A673 (cell line): Measurements from ENCODE around the gene STIL. TPM values are rescaled to one million over a fixed set of nuclear protein-coding genes. Genes with fewer than 3 reads are reported as not detected.

Experiments
- BruUV-seq: library from RNA; stranded (reverse); fragments of 400-500 nt; replicated peaks from 2 replicates; lab custom pipeline; 2021; lab: Mats Ljungman, UMichigan
- CTCF ChIA-PET: fragments of 300-600 bp; sonication (Branson Sonifier 250); formaldehyde crosslinking; loops from one replicate; lab custom pipeline; 2022; ENCODE audit warnings: antibody characterized with exemption; lab: Charles Lee
- POLR2A ChIA-PET: fragments of 300-600 bp; sonication (Branson Sonifier 250); formaldehyde crosslinking; loops from one replicate; lab custom pipeline; 2022; ENCODE audit warnings: antibody characterized with exemption; ENCODE audit not compliant: low non-redundant PET; lab: Charles Lee
- DNase-seq: peaks from one replicate; pipeline ENCODE4 v3.0.0-alpha.2; 2015; ENCODE audit warnings: low spot score
- H3K27ac ChIP-seq: fragments of 200-600 bp; sonication (generic); 2 replicates; pipeline ENCODE4 v1.5.1; 2016; ENCODE audit warnings: mixed run types, low read depth, mild to moderate bottlenecking, mixed read lengths, antibody characterized with exemption, low read length; ENCODE audit not compliant: poor library complexity, severe bottlenecking
- H3K27me3 ChIP-seq: fragments of 200-600 bp; sonication (generic); replicated peaks from 2 replicates; pipeline ENCODE4 v1.6.1; 2017; ENCODE audit warnings: mixed run types, low read depth, mild to moderate bottlenecking, mixed read lengths, antibody characterized with exemption, low read length; ENCODE audit not compliant: insufficient read depth, poor library complexity
- H3K36me3 ChIP-seq: fragments of 200-600 bp; sonication (generic); 2 replicates; pipeline ENCODE4 v1.6.1; 2016; ENCODE audit warnings: mixed run types, mild to moderate bottlenecking, mixed read lengths, antibody characterized with exemption, low read length; ENCODE audit not compliant: insufficient read depth, poor library complexity, severe bottlenecking
- H3K4me1 ChIP-seq: fragments of 200-600 bp; sonication (generic); 2 replicates; pipeline ENCODE4 v1.6.1; 2017; ENCODE audit warnings: mixed run types, mild to moderate bottlenecking, mixed read lengths, antibody characterized with exemption, low read length; ENCODE audit not compliant: insufficient read depth, poor library complexity, severe bottlenecking
- H3K4me3 ChIP-seq: fragments of 200-600 bp; sonication (generic); 2 replicates; pipeline ENCODE4 v1.5.1; 2016; ENCODE audit warnings: low read depth, mixed run types, mild to moderate bottlenecking, mixed read lengths, low read length; ENCODE audit not compliant: poor library complexity, severe bottlenecking
- H3K9me3 ChIP-seq: fragments of 200-600 bp; sonication (generic); 2 replicates; pipeline ENCODE4 v1.6.1; 2016; ENCODE audit warnings: mixed run types, low read depth, mild to moderate bottlenecking, mixed read lengths, antibody characterized with exemption, low read length; ENCODE audit not compliant: poor library complexity, severe bottlenecking
- EZH2 ChIP-seq: fragments of 200-600 bp; sonication (generic); IDR thresholded peaks from 2 replicates; pipeline ENCODE4 v1.6.1; 2017; ENCODE audit warnings: borderline replicate concordance, low read depth, mild to moderate bottlenecking, mixed read lengths, antibody characterized with exemption, low read length; ENCODE audit not compliant: poor library complexity, severe bottlenecking
- intact Hi-C: fragments of 100-400 bp; cut with micrococcal nuclease; formaldehyde crosslinking; loops from one replicate; pipeline ENCODE4 v1.10.0; 2022; ENCODE audit not compliant: unreplicated experiment
- total RNA-seq: library from RNA; stranded (reverse); gene quantifications from 2 replicates; pipeline ENCODE4 v1.2.3, GENCODE V29; 2021
- TF ChIP-seq, protein P1 (sequence below): fragments of 300-800, 200-600 bp; sonication (generic); conservative IDR thresholded peaks from 2 replicates; pipeline ENCODE4 v1.5.1; 2017; ENCODE audit warnings: low read depth, mild to moderate bottlenecking, antibody characterized with exemption, low read length, moderate library complexity, mixed read lengths

STIL gene
- total RNA-seq, 1 experiment from 2014 or later, result 43.4 TPM

DNA sequence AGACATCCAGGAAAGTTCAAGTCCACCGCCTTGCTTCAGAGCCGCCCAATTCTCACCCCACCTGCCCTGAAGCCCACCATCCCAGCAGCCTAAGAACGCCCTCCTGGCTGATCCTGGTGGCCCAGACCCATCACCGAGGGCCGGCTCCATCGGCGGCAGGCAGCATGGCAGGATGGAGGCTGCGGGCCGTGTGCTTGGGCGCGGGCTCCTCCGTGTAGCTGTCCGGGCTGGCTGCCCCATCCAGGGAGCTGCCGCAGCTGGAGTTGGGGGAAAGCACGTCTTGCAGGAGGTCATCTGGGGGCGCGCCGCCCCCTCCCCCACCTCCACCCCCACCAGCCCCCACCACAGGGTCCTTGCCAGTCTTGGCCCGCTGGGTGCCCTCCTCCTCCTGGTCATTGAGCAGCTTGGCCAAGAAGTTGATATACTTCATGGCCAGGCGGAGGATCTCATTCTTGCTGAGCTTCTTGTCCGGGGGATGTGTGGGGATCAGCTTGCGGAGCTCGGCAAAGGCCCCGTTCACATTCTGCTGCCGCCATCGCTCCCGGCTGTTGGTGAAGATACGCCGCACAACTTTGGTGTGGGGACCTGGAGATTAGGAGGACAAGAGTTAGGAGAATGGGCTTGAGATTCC, 94.2 kb downstream of the STIL start:
- intact Hi-C loops, result no loop called here
- Histone ChIP-seq H3K36me3 (no peaks in the 10 kb centered on the region), H3K27me3 (peaks cover 30% of the 10 kb centered on the region), H3K9me3 (no peaks in the 10 kb centered on the region), H3K4me1 (no peaks in the 10 kb centered on the region), H3K4me3 (no peak overlapping the region), H3K27ac (no peak overlapping the region)
- DNase-seq, result no peak
- ChIA-PET CTCF (no interaction called here), POLR2A (no interaction called here)
- TF ChIP-seq, protein P1, sequence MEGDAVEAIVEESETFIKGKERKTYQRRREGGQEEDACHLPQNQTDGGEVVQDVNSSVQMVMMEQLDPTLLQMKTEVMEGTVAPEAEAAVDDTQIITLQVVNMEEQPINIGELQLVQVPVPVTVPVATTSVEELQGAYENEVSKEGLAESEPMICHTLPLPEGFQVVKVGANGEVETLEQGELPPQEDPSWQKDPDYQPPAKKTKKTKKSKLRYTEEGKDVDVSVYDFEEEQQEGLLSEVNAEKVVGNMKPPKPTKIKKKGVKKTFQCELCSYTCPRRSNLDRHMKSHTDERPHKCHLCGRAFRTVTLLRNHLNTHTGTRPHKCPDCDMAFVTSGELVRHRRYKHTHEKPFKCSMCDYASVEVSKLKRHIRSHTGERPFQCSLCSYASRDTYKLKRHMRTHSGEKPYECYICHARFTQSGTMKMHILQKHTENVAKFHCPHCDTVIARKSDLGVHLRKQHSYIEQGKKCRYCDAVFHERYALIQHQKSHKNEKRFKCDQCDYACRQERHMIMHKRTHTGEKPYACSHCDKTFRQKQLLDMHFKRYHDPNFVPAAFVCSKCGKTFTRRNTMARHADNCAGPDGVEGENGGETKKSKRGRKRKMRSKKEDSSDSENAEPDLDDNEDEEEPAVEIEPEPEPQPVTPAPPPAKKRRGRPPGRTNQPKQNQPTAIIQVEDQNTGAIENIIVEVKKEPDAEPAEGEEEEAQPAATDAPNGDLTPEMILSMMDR, result no peak
- no peak for TF ChIP-seq EZH2
- BruUV-seq, result no TSS peak

DNA sequence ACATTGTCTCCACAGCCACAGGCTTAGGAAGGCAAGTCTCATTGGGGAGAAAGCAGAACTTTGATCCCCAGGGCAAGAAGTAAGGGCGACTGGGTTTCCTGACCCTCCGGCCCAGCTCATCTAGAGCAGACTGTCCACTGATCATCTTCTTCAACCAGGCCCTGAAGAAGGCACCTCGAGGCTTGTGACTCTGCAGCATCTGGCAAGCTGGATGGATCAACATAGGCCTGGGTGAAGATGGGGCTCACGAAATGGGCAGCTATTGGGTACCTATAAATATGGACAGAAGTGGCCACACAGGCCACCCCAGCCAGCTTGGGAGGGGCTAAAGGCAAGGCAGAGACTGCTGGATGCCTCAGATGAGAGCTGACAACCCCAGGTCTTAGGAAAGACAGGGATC, 94.9 kb downstream of the STIL start:
- no TSS peak for BruUV-seq
- DNase-seq, result no peak
- Histone ChIP-seq H3K27ac (no peak overlapping the region), H3K4me1 (no peaks in the 10 kb centered on the region), H3K9me3 (no peaks in the 10 kb centered on the region), H3K36me3 (no peaks in the 10 kb centered on the region), H3K4me3 (no peak overlapping the region), H3K27me3 (peaks cover 23% of the 10 kb centered on the region)
- TF ChIP-seq, protein P1, result no peak
- no peak for TF ChIP-seq EZH2
- intact Hi-C loops, result no loop called here
- POLR2A ChIA-PET, result no interaction called here
- CTCF ChIA-PET, result no interaction called here

DNA sequence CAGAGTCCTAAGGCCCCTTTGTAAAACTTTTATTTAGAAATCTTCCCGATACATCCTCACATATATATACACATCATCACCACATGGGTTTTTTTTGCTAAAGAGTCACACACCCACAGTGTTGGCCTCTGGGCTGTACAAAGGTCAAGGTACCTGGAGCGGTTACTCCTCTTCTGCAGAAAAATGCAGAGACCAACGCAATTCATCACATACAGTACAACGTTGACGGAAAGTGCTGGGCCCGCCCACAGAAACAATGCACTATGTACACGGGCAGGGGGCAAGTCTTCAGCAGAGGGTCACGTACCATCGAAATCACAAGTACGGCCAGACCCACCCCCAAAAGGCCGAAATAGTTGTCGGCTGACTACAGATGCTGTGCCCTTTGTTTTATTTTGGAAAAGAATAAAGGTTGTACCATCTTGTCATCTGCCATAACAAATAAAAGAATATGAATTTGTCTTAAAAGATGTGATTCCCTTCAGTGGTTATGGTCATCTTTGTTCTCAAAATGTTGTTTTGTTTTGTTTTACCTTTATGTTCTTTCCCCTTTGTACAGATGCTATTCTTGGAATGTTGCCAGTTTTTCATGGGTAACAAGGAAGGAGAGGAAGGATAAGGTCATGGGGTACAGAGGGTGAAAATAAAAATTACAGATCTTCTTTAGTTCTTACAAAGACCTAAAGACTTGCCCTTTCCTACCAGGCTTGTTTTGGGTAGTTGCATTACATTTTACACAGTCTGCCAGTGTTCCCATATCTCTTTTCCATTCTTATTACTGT, 97.5 kb downstream of the STIL start:
- intact Hi-C loops, result no loop called here
- CTCF ChIA-PET, result no interaction called here
- TF ChIP-seq EZH2, result no peak
- TF ChIP-seq, protein P1, result no peak
- Histone ChIP-seq H3K27ac (no peak overlapping the region), H3K36me3 (no peaks in the 10 kb centered on the region), H3K4me3 (no peak overlapping the region), H3K4me1 (no peaks in the 10 kb centered on the region), H3K27me3 (no peaks in the 10 kb centered on the region), H3K9me3 (no peaks in the 10 kb centered on the region)
- BruUV-seq, result no TSS peak
- POLR2A ChIA-PET, result no interaction called here
- no peak for DNase-seq
